Uterus (tissue), 4 donors: ENCODE results near the gene B3GLCT. TPM values are rescaled to one million over a fixed set of nuclear protein-coding genes. Genes with fewer than 3 reads are reported as not detected.

ENCODE experiments used
- DNase-seq, 2 donors: peaks; one replicate each; pipeline ENCODE4 v3.0.0-alpha.2; 2019 to 2020
- H3K27ac ChIP-seq, 2 donors: fragments of 200-600 bp; sonication (generic); 1 replicate in 1 of 2; 2 replicates in 1 of 2; pipeline ENCODE4 v1.5.1; 2016 to 2018
- H3K27me3 ChIP-seq, 2 donors: fragments of 200-600 bp; sonication (generic); one replicate each; pipeline ENCODE4 v1.5.1; 2018 to 2019; ENCODE audit warnings: control low read depth in 1 of 2
- H3K36me3 ChIP-seq, 2 donors: fragments of 200-600 bp; sonication (generic); one replicate each; pipeline ENCODE4 v1.5.1; 2019; ENCODE audit warnings: control low read depth in 1 of 2
- H3K4me1 ChIP-seq, 2 donors: fragments of 200-600 bp; sonication (generic); one replicate each; pipeline ENCODE4 v1.5.1; 2018 to 2019; ENCODE audit warnings: control low read depth in 1 of 2
- H3K4me3 ChIP-seq, 2 donors: fragments of 200-600 bp; sonication (generic); 1 replicate in 1 of 2; 2 replicates in 1 of 2; pipeline ENCODE4 v1.5.1; 2018 to 2019; ENCODE audit warnings: mild to moderate bottlenecking in 1 of 2
- H3K9me3 ChIP-seq, 2 donors: fragments of 200-600 bp; sonication (generic); one replicate each; pipeline ENCODE4 v1.5.1; 2019; ENCODE audit warnings: control low read depth in 1 of 2
- POLR2A ChIP-seq, 2 donors: fragments of 450-650 bp; IDR thresholded peaks; one replicate each; pipeline ENCODE4 v1.6.1; 2016; ENCODE audit warnings: antibody characterized with exemption in 2 of 2, mild to moderate bottlenecking in 1 of 2, moderate library complexity in 1 of 2
- intact Hi-C: fragments of 100-400 bp; cut with DNase I; formaldehyde crosslinking; loops from one replicate; pipeline ENCODE4 v1.15.1; 2023; ENCODE audit warnings: low total_unique reads
- total RNA-seq, 4 donors: library from RNA; depleted of rRNA in 3 of 4; stranded (reverse); fragments of >200 nt in 3 of 4; gene quantifications; one replicate each; pipeline versions ENCODE4 v1.1.0 to v1.2.4, GENCODE V29; 2014 to 2023
- TF ChIP-seq, protein P1 (sequence below), 4 experiments: fragments of 200-600 bp in 2 of 4; fragments of 450-650 bp in 2 of 4; sonication (generic) in 2 of 4; IDR thresholded peaks; one replicate each; pipeline ENCODE4 v1.5.1; 2016 to 2019; ENCODE audit warnings: antibody characterized with exemption in 4 of 4, mild to moderate bottlenecking in 2 of 4, moderate library complexity in 1 of 4
- donor health status: DM: yes; HTN: yes; CAD: no.

B3GLCT gene
- total RNA-seq, 4 donors from 2014 or later, result 20.0 to 83.1 (median 31.7) TPM

DNA sequence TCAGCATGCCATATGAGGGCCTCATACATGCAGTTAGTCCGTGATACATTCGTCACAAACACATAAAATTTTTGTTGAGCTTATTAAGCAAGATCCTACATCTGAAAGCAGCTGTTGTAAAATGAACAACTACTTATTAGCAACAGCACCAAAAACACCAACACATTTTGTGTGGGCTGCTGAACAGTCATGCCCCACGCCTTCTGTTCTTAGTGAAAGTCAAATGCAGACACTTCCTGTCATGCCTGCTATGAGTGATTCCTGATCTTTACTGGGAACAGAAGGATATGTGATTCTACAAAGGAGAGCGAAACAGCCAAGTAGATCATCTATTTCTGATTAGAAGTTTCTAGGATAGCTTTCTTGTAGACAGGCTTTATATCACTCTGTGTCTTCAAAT is 4.2 kb upstream of the B3GLCT start:
- H3K4me1 ChIP-seq, result no peaks in the 10 kb centered on the region
- H3K36me3 ChIP-seq, result no peaks in the 10 kb centered on the region
- TF ChIP-seq, protein P1, sequence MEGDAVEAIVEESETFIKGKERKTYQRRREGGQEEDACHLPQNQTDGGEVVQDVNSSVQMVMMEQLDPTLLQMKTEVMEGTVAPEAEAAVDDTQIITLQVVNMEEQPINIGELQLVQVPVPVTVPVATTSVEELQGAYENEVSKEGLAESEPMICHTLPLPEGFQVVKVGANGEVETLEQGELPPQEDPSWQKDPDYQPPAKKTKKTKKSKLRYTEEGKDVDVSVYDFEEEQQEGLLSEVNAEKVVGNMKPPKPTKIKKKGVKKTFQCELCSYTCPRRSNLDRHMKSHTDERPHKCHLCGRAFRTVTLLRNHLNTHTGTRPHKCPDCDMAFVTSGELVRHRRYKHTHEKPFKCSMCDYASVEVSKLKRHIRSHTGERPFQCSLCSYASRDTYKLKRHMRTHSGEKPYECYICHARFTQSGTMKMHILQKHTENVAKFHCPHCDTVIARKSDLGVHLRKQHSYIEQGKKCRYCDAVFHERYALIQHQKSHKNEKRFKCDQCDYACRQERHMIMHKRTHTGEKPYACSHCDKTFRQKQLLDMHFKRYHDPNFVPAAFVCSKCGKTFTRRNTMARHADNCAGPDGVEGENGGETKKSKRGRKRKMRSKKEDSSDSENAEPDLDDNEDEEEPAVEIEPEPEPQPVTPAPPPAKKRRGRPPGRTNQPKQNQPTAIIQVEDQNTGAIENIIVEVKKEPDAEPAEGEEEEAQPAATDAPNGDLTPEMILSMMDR (IDR thresholded peaks at IDR 0.05), result no peak
- TF ChIP-seq POLR2A (IDR thresholded peaks at IDR 0.05), result no peak
- H3K9me3 ChIP-seq, result no peaks in the 10 kb centered on the region
- no peak overlapping the region for H3K27ac ChIP-seq
- no peak for DNase-seq
- intact Hi-C loops, result no loop called here
- no peaks in the 10 kb centered on the region for H3K27me3 ChIP-seq
- no peak overlapping the region for H3K4me3 ChIP-seq

GRCh38 chr13:31196992-31197391 is 2.8 kb upstream of the B3GLCT start:
- H3K4me3 ChIP-seq, result no peak overlapping the region
- no peak overlapping the region for H3K27ac ChIP-seq
- no peaks in the 10 kb centered on the region for H3K27me3 ChIP-seq
- peaks cover 0 to 3% of the 10 kb centered on the region in 2 donors for H3K4me1 ChIP-seq
- intact Hi-C loops, result no loop called here
- no peaks in the 10 kb centered on the region for H3K9me3 ChIP-seq
- H3K36me3 ChIP-seq, result no peaks in the 10 kb centered on the region
- DNase-seq, result no peak
- no peak for TF ChIP-seq POLR2A (IDR thresholded peaks at IDR 0.05)
- TF ChIP-seq, protein P1 (IDR thresholded peaks at IDR 0.05), result no peak

- no peak for TF ChIP-seq POLR2A (IDR thresholded peaks at IDR 0.05)
- TF ChIP-seq, protein P1 (IDR thresholded peaks at IDR 0.05), result no peak
- DNase-seq, result no peak
- Histone ChIP-seq H3K27ac (no peak overlapping the region), H3K27me3 (no peaks in the 10 kb centered on the region), H3K9me3 (no peaks in the 10 kb centered on the region), H3K4me1 (peaks cover 0 to 3% of the 10 kb centered on the region in 2 donors), H3K36me3 (no peaks in the 10 kb centered on the region), H3K4me3 (no peak overlapping the region)
- intact Hi-C loops, result no loop called here
Measured at GRCh38 chr13:31198519-31198918, 1.3 kb upstream of the B3GLCT start.

DNA sequence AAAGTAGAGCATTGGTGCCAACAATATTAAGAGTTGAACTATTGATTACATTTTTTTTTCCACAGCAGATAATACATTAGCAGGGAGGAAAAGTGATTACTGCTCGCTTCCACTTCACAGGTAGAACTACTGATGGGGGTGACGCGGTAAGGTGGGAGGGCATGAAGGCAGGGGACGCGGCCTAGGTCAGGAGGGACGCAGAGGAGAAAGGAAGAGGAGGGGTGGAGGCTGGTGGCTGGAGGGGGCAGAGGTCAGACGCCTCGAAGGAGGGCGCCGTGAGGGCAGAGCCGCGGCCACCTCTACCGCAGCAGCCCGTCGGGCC is 287 bp upstream of the B3GLCT start:
- Histone ChIP-seq H3K9me3 (no peaks in the 10 kb centered on the region), H3K27ac (peak overlapping the region; percentile 98 to 99), H3K27me3 (no peaks in the 10 kb centered on the region), H3K4me1 (peaks cover 3 to 7% of the 10 kb centered on the region in 2 donors), H3K36me3 (no peaks in the 10 kb centered on the region), H3K4me3 (peak overlapping the region; percentile 53 to 91)
- TF ChIP-seq, protein P1 (IDR thresholded peaks at IDR 0.05), result no peak
- no peak for TF ChIP-seq POLR2A (IDR thresholded peaks at IDR 0.05)
- no peak for DNase-seq
- intact Hi-C loops, result no loop called here

GRCh38 chr13:31200637-31200971 is 829 bp downstream of the B3GLCT start:
- TF ChIP-seq, protein P1 (IDR thresholded peaks at IDR 0.05), result no peak
- TF ChIP-seq POLR2A (IDR thresholded peaks at IDR 0.05), result no peak
- no peaks in the 10 kb centered on the region for H3K9me3 ChIP-seq
- peaks cover 3 to 7% of the 10 kb centered on the region in 2 donors for H3K4me1 ChIP-seq
- H3K27ac ChIP-seq, result peak overlapping the region; percentile 98 to 99
- intact Hi-C loops, result no loop called here
- H3K27me3 ChIP-seq, result no peaks in the 10 kb centered on the region
- no peaks in the 10 kb centered on the region for H3K36me3 ChIP-seq
- peak overlapping the region; percentile 53 to 91 for H3K4me3 ChIP-seq
- DNase-seq, result peak; percentile 38 to 55
